Erythroblast (primary cell): Measurements from ENCODE around the gene BMP7.

Experiments used
- DNase-seq, 2 experiments: peaks; one replicate each; lab custom pipeline; 2025; lab: John Stamatoyannopoulos, UW
- GATA1 ChIP-seq: IDR thresholded peaks from 2 replicates; pipeline ENCODE4 v1.6.1; 2011; ENCODE audit warnings: low read depth, mild to moderate bottlenecking, control low read depth, low read length, moderate library complexity
- POLR2A ChIP-seq: IDR thresholded peaks from 2 replicates; pipeline ENCODE4 v1.6.1; 2011; ENCODE audit warnings: mild to moderate bottlenecking, low read length

Gene BMP7

DNA sequence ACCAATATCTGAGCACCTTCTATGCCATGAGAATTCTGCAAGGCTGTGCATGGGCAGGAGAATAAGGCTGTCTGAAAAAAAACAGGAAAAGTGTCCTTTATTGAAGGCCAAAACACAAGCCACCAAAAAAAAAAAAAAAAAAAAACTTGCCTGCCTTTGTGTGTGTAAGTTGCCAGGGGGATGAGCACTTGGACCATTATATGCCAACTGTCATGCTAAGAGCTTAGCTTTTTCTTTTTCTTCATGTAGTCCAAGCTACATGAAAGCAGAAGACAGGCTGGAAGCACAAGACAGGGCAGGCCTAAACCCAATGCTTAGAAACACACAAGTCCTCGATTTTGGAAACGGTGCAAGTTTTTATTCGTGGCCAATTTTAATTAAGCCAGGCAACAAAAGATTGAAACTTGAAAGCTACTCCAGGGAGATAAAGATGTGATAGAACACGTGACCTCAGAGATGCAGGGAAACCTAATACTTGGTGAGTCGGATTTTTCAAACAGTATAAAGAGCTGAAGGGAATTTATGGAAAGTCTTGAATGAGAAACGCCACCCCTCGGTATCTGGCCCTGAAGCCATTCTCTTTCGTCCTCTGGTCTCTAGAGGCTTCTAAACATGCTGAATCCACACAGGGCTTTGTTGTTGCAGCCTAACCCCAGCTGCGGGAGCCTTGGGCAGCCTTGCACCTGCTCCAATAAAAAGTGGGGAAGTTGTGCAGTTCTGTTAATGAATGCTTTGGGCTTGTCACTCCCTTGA lies 8.6 kb downstream of the BMP7 start:
- TF ChIP-seq GATA1 (no peak), POLR2A (no peak)
- DNase-seq = no peak

DNA sequence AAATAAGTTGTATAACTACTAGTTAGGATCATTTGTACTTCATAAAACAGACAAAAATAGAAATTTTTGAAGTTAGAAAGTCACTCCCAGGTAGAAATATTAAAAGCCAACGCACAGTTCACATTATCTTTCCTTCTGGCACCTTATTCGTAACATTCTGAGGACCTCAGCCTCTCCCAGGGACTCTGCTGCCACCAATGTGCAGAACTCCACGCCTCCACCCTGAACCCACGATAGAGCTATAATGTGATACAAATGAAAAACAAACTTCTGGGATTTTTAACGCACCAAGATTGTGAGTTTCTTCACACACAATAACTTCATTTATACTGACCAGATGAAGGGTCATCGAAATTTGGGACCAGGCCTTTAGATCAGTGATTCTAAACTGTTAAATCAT lies 9.5 kb downstream of the BMP7 start:
- no peak for TF ChIP-seq POLR2A
- no peak for DNase-seq

DNA sequence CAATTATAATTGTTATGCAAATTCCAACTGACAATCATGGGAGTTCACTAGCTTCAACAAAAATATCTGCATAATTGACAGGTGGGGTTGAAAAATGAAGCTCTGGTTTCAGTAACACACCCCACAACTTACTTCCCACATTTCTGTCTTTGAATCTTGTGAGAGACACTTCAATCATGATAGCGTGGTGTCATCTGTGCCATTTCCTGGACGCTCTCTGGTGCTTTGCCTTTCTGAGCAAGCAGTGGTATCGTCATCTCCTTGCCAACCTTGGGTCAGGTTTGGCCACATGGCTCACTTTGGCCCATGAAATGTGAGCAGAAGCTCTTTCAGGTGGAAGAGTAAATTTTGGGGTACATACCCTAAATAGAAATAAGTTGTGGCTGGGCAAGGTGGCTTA lies 10.2 kb downstream of the BMP7 start:
- no peak for TF ChIP-seq GATA1
- no peak for TF ChIP-seq POLR2A
- no peak for DNase-seq

DNA sequence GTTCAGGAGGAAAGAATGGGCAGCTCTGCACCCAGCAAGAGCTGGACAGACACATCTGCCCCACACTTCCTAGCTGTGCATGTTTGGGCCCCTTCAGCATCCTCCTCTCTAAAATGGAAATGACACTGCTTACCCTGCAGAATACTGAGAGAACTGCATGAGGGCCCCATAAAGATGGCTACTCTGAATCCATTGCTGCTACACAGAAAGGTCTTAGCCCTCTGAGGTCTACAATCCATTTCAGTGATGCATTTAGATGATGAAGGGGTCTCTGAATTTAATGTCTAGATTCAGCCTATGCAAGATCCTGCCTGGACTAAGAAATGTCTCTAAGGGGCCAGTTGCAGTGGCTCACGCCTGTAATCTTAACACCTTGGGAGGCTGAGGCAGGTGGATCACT lies 11.3 kb downstream of the BMP7 start:
- no peak for DNase-seq
- TF ChIP-seq POLR2A (no peak), GATA1 (no peak)

DNA sequence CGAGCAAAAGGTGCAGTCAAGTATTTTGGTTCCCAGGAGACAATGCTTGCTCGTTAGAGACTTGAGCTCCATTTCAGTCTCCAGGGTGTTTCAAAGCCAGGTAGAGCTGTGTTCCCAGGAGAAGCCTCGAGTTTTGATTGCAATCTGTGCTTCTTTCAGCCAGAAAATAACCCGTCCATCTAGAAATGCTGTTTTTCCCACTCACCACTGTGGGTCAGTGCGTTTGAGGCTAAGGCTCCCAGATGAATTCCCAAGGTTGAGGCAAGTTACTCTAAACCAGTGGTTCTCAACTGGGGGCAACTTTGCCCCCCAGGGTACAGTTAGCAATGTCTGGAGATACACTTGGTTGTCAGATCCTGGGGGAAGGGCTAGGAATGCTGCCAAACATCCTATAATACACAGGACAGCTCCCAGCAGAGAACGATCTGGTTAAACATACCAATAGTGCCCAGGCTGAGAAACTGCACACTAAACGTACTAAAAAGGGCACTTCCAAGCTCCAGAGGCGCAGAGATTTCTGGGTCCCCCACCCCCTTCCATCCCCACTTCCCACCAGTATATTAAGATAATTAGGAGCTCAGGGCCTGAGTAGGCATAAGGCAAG lies 13.8 kb downstream of the BMP7 start:
- TF ChIP-seq GATA1 = no peak
- no peak for TF ChIP-seq POLR2A

DNA sequence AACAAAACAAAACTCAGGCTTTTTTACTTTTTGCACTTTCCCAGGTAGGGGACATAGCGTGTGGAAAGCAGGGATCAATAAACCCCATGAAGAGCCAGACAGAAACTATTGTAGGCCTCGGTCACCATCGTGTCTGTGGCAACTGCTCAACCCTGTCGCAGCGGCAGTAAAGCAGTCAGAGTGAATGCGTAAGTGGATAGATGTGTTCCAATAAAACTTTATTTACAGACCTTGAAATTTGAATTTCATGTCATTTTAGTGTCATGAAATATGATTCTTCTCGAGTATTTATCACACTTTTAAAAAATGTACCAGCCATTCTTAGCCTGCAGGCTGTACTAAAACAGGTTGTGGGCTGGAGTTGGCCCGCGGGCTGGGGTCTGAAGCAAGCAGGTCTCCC lies 14.5 kb downstream of the BMP7 start:
- TF ChIP-seq GATA1 (no peak), POLR2A (no peak)
- DNase-seq = no peak

More for the DNA sequence above, 13.8 kb downstream of the BMP7 start:
- DNase-seq = no peak

DNA sequence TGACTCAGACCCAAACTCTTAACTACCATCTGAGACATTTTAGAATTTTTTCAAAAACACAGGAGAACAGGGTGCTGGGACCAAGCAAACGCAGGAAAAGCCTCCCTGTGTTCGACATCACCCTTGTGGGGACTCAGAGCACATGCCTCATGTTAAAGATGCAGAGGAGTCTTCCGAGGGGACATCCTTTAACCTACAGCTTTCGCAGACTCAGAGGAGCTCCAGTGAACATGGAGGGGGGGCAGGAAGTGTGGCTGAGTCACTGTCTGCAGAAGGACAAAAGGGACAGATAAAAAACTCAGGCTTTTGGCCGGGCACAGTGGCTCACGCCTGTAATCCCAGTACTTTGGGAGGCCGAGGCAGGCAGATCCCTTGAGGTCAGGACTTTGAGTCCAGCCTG lies 15.1 kb downstream of the BMP7 start:
- DNase-seq = no peak
- TF ChIP-seq POLR2A (no peak), GATA1 (no peak)

DNA sequence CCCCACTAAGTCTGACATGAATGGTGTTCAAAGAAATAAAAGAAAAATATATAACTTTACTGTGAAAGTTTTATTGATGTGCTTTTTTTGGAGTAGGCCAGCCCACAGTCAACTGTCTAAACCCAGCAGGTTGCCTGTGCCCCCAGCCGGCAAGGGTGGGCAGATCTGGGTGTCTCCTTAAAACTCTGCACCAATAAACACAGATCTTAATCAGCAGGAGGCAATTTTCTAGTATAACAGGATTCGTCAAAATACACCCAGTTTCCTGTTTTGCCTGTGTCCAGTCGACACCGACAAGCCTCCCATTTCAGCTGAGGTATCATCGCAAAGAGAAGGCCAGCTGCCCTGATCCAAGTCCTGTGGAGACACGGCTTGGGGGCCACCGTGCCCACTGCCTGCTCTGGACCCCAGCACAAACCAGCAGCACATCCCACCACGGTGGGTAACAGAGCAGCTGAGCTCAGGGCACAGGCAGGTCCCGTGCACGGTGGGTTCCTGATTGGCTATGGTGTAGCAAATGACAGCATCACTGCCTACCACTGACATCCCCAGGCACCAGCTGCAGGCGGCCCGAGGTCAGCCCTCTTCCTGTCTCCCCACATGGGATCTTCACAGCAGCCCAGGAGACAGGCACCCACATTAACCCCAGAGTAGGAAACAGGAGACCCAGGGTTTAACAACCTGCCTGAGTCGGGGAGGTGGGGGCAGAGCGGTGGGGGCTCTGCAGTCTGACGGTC lies 15.7 kb downstream of the BMP7 start:
- DNase-seq = no peak
- TF ChIP-seq GATA1 (no peak), POLR2A (no peak)

DNA sequence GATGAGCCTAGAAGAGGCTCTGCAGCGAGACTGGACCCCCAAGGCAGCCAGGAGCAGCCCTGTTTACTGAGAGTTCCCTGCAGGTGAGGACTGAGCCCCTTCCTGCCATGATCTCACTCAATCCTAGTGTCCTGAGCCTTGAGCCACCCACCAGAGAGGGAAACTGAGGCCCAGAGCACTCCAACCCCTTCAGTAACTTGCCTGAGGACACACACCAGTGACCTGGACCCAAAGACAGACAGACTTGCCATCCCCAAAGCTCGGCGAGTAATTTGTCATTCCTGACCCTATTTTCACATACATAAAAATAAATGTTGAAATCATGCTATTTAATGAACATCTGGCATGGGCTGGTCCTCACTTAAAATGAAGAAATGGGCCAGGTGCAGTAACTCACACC lies 16.7 kb downstream of the BMP7 start:
- no peak for DNase-seq
- TF ChIP-seq GATA1 (no peak), POLR2A (no peak)

DNA sequence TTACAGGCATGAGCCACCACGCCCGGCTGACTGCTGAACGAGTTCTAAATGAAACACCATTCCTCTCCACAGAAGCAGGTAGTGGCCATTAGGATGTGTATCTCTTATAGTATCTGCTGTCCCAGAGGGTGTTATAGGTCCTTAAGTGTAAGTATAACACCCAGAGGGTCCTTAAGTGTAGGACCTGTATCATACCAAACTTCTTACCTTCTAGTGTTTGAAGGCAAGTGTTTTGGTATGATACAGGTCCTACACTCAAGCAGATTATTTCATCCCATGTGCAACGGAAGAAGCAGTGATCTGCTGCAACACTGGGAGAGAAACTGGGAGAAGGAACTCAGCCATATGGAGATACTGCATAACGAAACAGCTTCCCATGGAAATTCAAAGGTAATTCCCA lies 17.4 kb downstream of the BMP7 start:
- no peak for DNase-seq
- TF ChIP-seq POLR2A (no peak), GATA1 (no peak)

DNA sequence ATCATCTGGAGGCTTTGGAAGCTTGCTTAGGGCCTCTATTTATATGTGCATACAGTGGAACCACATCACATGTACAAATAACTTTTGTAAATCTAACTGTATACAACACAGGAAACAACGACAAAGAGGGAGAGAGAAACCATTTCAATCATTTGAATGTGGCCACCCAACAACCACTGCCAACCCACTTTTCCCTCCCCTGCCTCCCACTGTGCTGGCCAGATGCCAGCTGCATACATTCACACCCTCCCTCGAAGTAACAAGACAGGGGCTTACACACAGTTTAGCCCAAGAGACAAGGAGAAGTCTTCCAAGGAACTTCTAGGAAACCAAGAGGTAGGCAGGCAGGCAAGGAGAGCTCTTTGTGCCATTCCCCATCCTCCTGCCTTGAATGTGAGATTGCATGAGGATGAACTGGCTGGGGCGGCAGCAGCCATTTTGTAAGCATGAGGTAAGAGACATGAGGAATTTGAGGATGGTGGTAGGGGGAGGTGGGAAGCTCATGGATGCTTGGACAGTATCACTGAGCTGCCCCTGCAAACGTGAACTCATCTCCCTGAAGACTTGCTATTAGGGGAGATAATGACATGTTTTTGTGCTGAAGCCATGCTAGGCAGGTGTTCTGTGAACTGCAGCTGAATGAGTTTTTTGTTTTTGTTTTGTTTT lies 18.2 kb downstream of the BMP7 start:
- TF ChIP-seq GATA1 (no peak), POLR2A (no peak)
- no peak for DNase-seq

DNA sequence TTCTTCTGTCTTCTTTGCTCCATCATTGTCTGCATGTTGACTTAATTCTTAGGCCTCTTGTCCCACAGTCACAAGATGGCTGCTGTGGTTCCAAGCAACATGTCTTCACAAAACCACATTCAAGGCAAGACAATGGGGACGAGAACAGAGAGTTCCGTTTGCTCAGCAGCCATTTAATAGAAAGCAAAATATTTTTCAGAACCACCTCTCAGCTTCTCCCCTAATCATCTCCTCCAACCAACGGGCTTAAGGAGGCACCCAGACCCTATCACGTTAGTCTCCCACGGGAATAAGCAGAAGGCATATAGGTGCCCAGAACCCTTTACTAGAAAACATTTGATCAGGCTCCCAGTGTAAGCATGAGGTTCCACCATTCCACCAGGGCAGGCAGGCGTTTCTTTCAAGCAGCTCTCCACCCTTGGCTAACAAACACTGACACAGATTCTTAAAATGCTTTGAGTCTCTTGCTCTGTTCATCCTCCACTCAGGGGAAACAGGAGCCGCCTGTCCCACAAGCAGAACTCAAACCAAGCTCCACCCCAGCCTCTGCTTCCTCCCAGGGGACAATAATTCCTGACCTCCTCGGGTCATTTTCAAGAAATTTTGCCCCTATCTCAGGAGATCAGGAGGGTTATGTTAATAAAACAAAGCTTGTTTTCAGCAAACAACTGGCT lies 19.0 kb downstream of the BMP7 start:
- TF ChIP-seq POLR2A = no peak
- TF ChIP-seq GATA1 = no peak
- DNase-seq = no peak

DNA sequence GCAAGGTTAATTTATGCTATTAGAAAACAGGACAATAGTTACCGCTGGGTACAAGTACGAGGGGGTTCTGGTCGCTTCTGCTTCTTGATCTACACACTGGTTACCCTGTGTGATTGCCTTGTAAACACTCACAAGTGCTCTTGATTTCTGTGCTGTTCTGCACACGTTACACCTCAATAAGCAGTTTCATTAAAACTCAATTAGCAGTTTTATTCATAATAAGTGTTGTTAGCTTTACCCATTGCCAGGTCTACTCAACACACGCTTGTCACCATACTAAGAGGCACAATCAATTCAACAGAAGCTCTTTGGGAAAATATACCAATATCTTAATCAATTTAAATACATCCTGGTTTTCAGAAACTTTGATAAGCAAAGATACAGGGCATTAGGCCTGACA lies 20.4 kb downstream of the BMP7 start:
- DNase-seq = no peak
- TF ChIP-seq POLR2A (no peak), GATA1 (no peak)

DNA sequence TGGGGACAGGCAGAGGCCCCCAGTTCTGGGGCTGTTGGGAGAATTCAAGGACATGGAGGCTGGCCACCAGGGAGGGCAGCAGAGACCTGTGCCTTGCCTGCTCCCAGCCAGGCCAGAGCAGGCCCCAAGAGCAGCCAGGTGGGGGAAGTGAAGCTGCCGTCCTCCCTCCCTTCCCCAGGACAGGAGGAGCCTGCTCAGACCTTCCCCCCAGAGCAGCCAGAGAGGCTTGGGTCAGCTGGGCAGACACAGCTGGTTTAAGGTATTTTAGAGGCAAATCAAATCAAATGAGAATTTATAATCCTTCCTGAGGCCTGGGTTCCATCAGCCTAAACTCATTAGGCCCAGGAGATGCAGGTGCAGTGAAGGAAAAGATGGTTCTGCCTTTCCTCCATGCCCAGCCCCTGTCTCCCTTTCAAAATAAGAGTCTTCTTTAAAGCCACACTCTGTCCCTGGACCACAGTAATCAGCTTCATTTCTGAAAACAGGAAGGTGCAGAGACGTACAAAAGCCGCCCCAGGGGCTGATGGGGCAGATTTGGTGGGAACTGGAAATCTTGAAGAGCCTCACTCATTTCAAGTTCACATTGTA lies 21.7 kb downstream of the BMP7 start:
- no peak for TF ChIP-seq GATA1
- no peak for TF ChIP-seq POLR2A
- DNase-seq = no peak
